Neuronal stem cell (in vitro differentiated cells): Measurements from ENCODE around the gene CD59.

ENCODE experiments used
- DNase-seq: peaks from one replicate; pipeline ENCODE4 v3.0.0-alpha.2; 2013; ENCODE audit warnings: low spot score
- H2AFZ ChIP-seq: one replicate; pipeline ENCODE4 v1.6.1; 2013; ENCODE audit warnings: mild to moderate bottlenecking, low read length, inconsistent platforms
- H2AK5ac ChIP-seq: 2 replicates; pipeline ENCODE4 v1.6.1; 2013; ENCODE audit warnings: low read depth, mild to moderate bottlenecking, inconsistent platforms, low read length, moderate library complexity, mixed read lengths
- H2BK120ac ChIP-seq: 2 replicates; pipeline ENCODE4 v1.6.1; 2013; ENCODE audit warnings: low read depth, mild to moderate bottlenecking, inconsistent platforms, low read length, moderate library complexity, mixed read lengths
- H2BK12ac ChIP-seq: one replicate; pipeline ENCODE4 v1.6.1; 2013; ENCODE audit warnings: low read length, inconsistent platforms
- H2BK15ac ChIP-seq: 2 replicates; pipeline ENCODE4 v1.6.1; 2013; ENCODE audit warnings: mild to moderate bottlenecking, low read length, inconsistent platforms, mixed read lengths
- H2BK5ac ChIP-seq: one replicate; pipeline ENCODE4 v1.6.1; 2013; ENCODE audit warnings: inconsistent platforms, mild to moderate bottlenecking, low read length, moderate library complexity
- H3K14ac ChIP-seq: one replicate; pipeline ENCODE4 v1.6.1; 2013; ENCODE audit warnings: low read length, inconsistent platforms
- H3K18ac ChIP-seq: 2 replicates; pipeline ENCODE4 v1.6.1; 2013; ENCODE audit warnings: low read length, inconsistent platforms
- H3K23ac ChIP-seq: 2 replicates; pipeline ENCODE4 v1.6.1; 2013; ENCODE audit warnings: low read depth, mild to moderate bottlenecking, mixed read lengths, low read length, inconsistent platforms; ENCODE audit not compliant: poor library complexity
- H3K27ac ChIP-seq: replicated peaks from 3 replicates; pipeline ENCODE4 v1.5.1; 2013; ENCODE audit warnings: low read length, inconsistent platforms
- H3K27me3 ChIP-seq, 3 experiments: 2 replicates each; pipeline ENCODE4 v1.6.1; 2013; ENCODE audit warnings: low read length in 3 of 3, mild to moderate bottlenecking in 2 of 3, inconsistent platforms in 1 of 3, low read depth in 1 of 3, mixed read lengths in 1 of 3, moderate library complexity in 1 of 3; ENCODE audit not compliant: control insufficient read depth in 3 of 3, insufficient read depth in 3 of 3
- H3K36me3 ChIP-seq, 2 donors: replicated peaks in 1 of 2; 2 replicates each; pipeline ENCODE4 v1.6.1; 2013; ENCODE audit warnings: low read length in 2 of 2; ENCODE audit not compliant: control insufficient read depth in 2 of 2, insufficient read depth in 2 of 2
- H3K4ac ChIP-seq: 2 replicates; pipeline ENCODE4 v1.6.1; 2013; ENCODE audit warnings: inconsistent platforms, mild to moderate bottlenecking, low read length, moderate library complexity
- H3K4me1 ChIP-seq, 2 donors: 1 replicate in 1 of 2; 2 replicates in 1 of 2; pipeline ENCODE4 v1.6.1; 2013; ENCODE audit warnings: low read length in 2 of 2, low read depth in 1 of 2; ENCODE audit not compliant: control insufficient read depth in 2 of 2, insufficient read depth in 1 of 2
- H3K4me2 ChIP-seq: one replicate; pipeline ENCODE4 v1.6.1; 2013; ENCODE audit warnings: mild to moderate bottlenecking, low read length, inconsistent platforms; ENCODE audit not compliant: insufficient read depth, poor library complexity, severe bottlenecking
- H3K4me3 ChIP-seq, 2 donors: 2 replicates each; pipeline ENCODE4 v1.5.1; 2013; ENCODE audit warnings: low read length in 2 of 2, mild to moderate bottlenecking in 2 of 2, inconsistent platforms in 1 of 2, moderate library complexity in 1 of 2
- H3K79me1 ChIP-seq: one replicate; pipeline ENCODE4 v1.6.1; 2013; ENCODE audit warnings: low read depth, mild to moderate bottlenecking, inconsistent platforms, low read length, moderate library complexity
- H3K9ac ChIP-seq: one replicate; pipeline ENCODE4 v1.6.1; 2013; ENCODE audit warnings: mild to moderate bottlenecking, low read depth, low read length, inconsistent platforms; ENCODE audit not compliant: poor library complexity
- H3K9me3 ChIP-seq, 2 donors: replicated peaks in 1 of 2; 2 replicates each; pipeline versions ENCODE3 to v1.6.1; 2013; ENCODE audit warnings: low read length in 2 of 2, mild to moderate bottlenecking in 2 of 2, inconsistent platforms in 1 of 2, low read depth in 1 of 2, mixed read lengths in 1 of 2, moderate library complexity in 1 of 2; ENCODE audit not compliant: control insufficient read depth in 2 of 2, insufficient read depth in 1 of 2
- H4K8ac ChIP-seq: one replicate; pipeline ENCODE4 v1.6.1; 2013; ENCODE audit warnings: low read depth, mild to moderate bottlenecking, inconsistent platforms, low read length, moderate library complexity
- H4K91ac ChIP-seq: one replicate; pipeline ENCODE4 v1.6.1; 2013; ENCODE audit warnings: low read length, low read depth, mild to moderate bottlenecking, inconsistent platforms; ENCODE audit not compliant: poor library complexity
- WGBS, 2 donors: extraction: QIAGEN DNeasy Blood & Tissue Kit; methylation state at CpG; one replicate each; pipeline ENCODE4 v1.1.7; 2013; ENCODE audit warnings: missing lambda C conversion rate in 2 of 2, mixed read lengths in 1 of 2; ENCODE audit not compliant: insufficient read length in 2 of 2, insufficient replicate concordance in 1 of 2; ENCODE audit errors: extremely low coverage in 2 of 2; 5-methylcytosine and 5-hydroxymethylcytosine counted together

CD59 gene

DNA sequence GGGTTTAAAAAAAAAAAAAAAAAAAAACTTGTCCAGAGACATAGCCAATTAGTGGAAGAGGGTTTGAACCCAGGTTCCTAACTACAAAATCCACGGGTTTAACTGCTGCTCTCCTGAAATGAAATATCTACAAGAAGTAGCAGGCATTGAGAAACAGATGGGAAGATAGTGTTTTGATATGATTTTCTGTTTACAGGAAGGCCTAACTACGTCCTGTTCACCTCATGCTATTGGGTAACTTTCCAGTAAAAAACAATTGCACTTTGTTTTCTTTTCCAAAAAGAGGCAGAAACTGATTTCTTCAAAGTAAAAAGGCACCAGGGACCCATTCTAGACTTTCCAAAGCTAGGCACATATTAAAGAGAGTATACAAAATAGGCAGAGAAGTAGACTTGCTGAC lies 29.7 kb downstream of the CD59 start:
- no peak overlapping the region for H3K9ac ChIP-seq
- no peak overlapping the region for H2BK5ac ChIP-seq
- H3K27me3 ChIP-seq = no peaks in the 10 kb centered on the region
- H2BK15ac ChIP-seq = no peak overlapping the region
- H3K14ac ChIP-seq = no peak overlapping the region
- no peak overlapping the region for H2BK12ac ChIP-seq
- peaks cover 0 to 3% of the 10 kb centered on the region in 2 donors for H3K4me1 ChIP-seq
- no peak overlapping the region for H2BK120ac ChIP-seq
- no peak overlapping the region for H3K27ac ChIP-seq
- H3K4ac ChIP-seq = no peak overlapping the region
- no peak overlapping the region for H3K4me2 ChIP-seq
- no peak overlapping the region for H3K18ac ChIP-seq
- H2AFZ ChIP-seq = no peak overlapping the region
- H3K23ac ChIP-seq = no peak overlapping the region
- H3K79me1 ChIP-seq = no peaks in the 10 kb centered on the region
- H4K91ac ChIP-seq = no peak overlapping the region
- WGBS, 2 donors = no CpG with 5 or more reads among the region's 2 CpGs
- no peak overlapping the region for H3K4me3 ChIP-seq
- H2AK5ac ChIP-seq = no peak overlapping the region
- no peak for DNase-seq
- peaks cover 16 to 48% of the 10 kb centered on the region in 2 donors for H3K36me3 ChIP-seq
- no peaks in the 10 kb centered on the region for H3K9me3 ChIP-seq
- no peak overlapping the region for H4K8ac ChIP-seq

DNA sequence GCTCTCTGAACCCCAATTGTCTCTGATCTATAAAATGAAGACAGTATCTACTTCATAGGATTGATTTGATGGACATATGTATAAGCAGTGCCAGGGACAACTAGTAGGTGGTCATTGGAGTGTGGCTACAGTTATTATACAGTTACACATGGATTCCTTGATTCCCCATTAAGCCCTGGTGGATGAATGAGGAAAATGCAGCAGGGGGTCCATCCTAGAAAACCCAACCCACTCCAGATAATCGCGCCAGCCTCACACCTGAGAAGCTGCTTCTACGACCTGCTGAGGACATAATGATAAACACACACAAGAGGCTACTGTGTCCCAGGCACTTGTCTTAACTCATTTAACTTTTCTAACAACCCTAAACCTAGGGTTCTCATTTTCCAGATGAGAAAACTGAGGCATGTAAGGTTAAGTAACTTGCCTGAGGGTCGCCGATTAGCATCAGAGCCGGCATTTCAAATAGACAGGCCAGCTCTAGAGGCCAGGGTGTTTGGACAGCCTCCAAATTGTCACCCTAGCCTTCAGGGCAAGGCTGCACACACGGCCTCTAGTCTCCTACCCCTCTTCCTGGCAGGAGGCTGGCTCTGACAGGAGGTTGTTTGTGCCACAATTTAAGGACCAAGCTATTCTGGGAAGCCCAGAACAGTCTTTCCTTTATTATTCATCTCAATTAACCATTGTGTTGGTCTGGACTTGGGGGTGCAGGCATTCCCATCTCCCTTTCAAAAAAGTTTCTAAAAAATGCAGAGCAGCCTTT lies 31.8 kb downstream of the CD59 start:
- Histone ChIP-seq H3K18ac (no peak overlapping the region), H2BK120ac (no peak overlapping the region), H2BK15ac (no peak overlapping the region), H3K9me3 (peaks cover 0 to 2% of the 10 kb centered on the region in 2 donors), H3K36me3 (peaks cover 8 to 31% of the 10 kb centered on the region in 2 donors), H2BK12ac (no peak overlapping the region), H3K4me1 (peaks cover 7 to 8% of the 10 kb centered on the region in 2 donors), H4K8ac (no peak overlapping the region), H3K4me3 (no peak overlapping the region), H4K91ac (no peak overlapping the region), H2BK5ac (no peak overlapping the region), H3K27ac (no peak overlapping the region), H3K27me3 (no peaks in the 10 kb centered on the region), H3K23ac (no peak overlapping the region), H2AK5ac (no peak overlapping the region), H2AFZ (no peak overlapping the region), H3K79me1 (no peaks in the 10 kb centered on the region), H3K4me2 (no peak overlapping the region), H3K9ac (no peak overlapping the region), H3K4ac (no peak overlapping the region), H3K14ac (no peak overlapping the region)
- whole genome bisulfite sequencing, 2 donors = no CpG with 5 or more reads among the region's 7 CpGs
- DNase-seq = no peak

GRCh38 chr11:33703788-33704187 lies 32.4 kb downstream of the CD59 start:
- Histone ChIP-seq H2AFZ (no peak overlapping the region), H3K79me1 (no peaks in the 10 kb centered on the region), H3K4me2 (no peak overlapping the region), H3K9ac (no peak overlapping the region), H3K27me3 (no peaks in the 10 kb centered on the region), H3K23ac (no peak overlapping the region), H3K4me3 (no peak overlapping the region), H3K4ac (no peak overlapping the region), H3K14ac (no peak overlapping the region), H2BK12ac (no peak overlapping the region), H3K18ac (no peak overlapping the region), H2BK5ac (no peak overlapping the region), H4K91ac (no peak overlapping the region), H2BK120ac (no peak overlapping the region), H3K9me3 (peaks cover 0 to 3% of the 10 kb centered on the region in 2 donors), H3K27ac (no peak overlapping the region), H2AK5ac (no peak overlapping the region), H3K4me1 (peaks cover 7 to 8% of the 10 kb centered on the region in 2 donors), H3K36me3 (peaks cover 3 to 25% of the 10 kb centered on the region in 2 donors), H2BK15ac (no peak overlapping the region), H4K8ac (no peak overlapping the region)
- no peak for DNase-seq
- WGBS, 2 donors = no CpG with 5 or more reads among the region's 4 CpGs

- Histone ChIP-seq H3K9me3 (peaks cover 0 to 3% of the 10 kb centered on the region in 2 donors), H2BK15ac (no peak overlapping the region), H3K27ac (no peak overlapping the region), H2AFZ (no peak overlapping the region), H3K4me1 (peaks cover 7 to 8% of the 10 kb centered on the region in 2 donors), H3K14ac (no peak overlapping the region), H3K23ac (no peak overlapping the region), H2BK120ac (no peak overlapping the region), H3K9ac (no peak overlapping the region), H3K79me1 (no peaks in the 10 kb centered on the region), H2AK5ac (no peak overlapping the region), H3K36me3 (peaks cover 2 to 21% of the 10 kb centered on the region in 2 donors), H3K4me2 (no peak overlapping the region), H2BK5ac (no peak overlapping the region), H4K91ac (no peak overlapping the region), H3K4ac (no peak overlapping the region), H3K4me3 (no peak overlapping the region), H3K27me3 (no peaks in the 10 kb centered on the region), H4K8ac (no peak overlapping the region), H3K18ac (no peak overlapping the region), H2BK12ac (no peak overlapping the region)
- WGBS, 2 donors = no CpG with 5 or more reads among the region's 5 CpGs
- DNase-seq = no peak
These were observed 33.0 kb downstream of the CD59 start for GRCh38 chr11:33703234-33703633.
